Renal pelvis (tissue), 12 donors: Measurements from ENCODE around the gene RNF146. TPM values are rescaled to one million over a fixed set of nuclear protein-coding genes. Genes with fewer than 3 reads are reported as not detected.
"Not testable (repeated sequence)": the region's sequence is repeated elsewhere in the genome, so short reads cannot be mapped to it uniquely, and the experiment has no call there.

Experiments used
- DNase-seq: peaks from one replicate; pipeline ENCODE4 v3.0.0-alpha.2; 2013
- long read RNA-seq, 16 experiments: transcript quantifications; one replicate each; lab custom pipeline, GENCODE V29; 2026
- polyA plus RNA-seq, 3 donors: library from polyadenylated mRNA; unstranded; fragments of 120-200 nt; gene quantifications; one replicate each; pipeline ENCODE4 v1.2.1, GENCODE V29; 2013; ENCODE audit not compliant: insufficient read length in 3 of 3

RNF146 gene, protein sequence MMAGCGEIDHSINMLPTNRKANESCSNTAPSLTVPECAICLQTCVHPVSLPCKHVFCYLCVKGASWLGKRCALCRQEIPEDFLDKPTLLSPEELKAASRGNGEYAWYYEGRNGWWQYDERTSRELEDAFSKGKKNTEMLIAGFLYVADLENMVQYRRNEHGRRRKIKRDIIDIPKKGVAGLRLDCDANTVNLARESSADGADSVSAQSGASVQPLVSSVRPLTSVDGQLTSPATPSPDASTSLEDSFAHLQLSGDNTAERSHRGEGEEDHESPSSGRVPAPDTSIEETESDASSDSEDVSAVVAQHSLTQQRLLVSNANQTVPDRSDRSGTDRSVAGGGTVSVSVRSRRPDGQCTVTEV
- 10 to 100 TPM; 77.5 to 92.9 (median 89.0) TPM for polyA plus RNA-seq
- long read RNA-seq, donor 1, transcript RNF146-213 (3 exons, 2,070 nt), result major isoform, 7 of 61 reads
- long read RNA-seq, donor 1, transcript RNF146-203 (3 exons, 2,369 nt), result minor isoform, 5 of 61 reads
- long read RNA-seq, donor 1, partial matches to known transcripts, result 0 of 61 reads
- long read RNA-seq, donor 1, other reads (novel, unspliced or antisense), result 43 of 61 reads
- long read RNA-seq, donor 2, transcript RNF146-213 (3 exons, 2,070 nt), result major isoform, 13 of 90 reads
- long read RNA-seq, donor 2, partial matches to known transcripts, result 55 of 90 reads
- long read RNA-seq, donor 2, other reads (novel, unspliced or antisense), result 13 of 90 reads
- long read RNA-seq, donor 3, transcript RNF146-203 (3 exons, 2,369 nt), result major isoform, 7 of 23 reads
- long read RNA-seq, donor 3, transcript RNF146-213 (3 exons, 2,070 nt), result minor isoform, 5 of 23 reads
- long read RNA-seq, donor 3, partial matches to known transcripts, result 0 of 23 reads
- long read RNA-seq, donor 3, other reads (novel, unspliced or antisense), result 0 of 23 reads
- long read RNA-seq, donor 4, transcript RNF146-202 (4 exons, 2,267 nt), result minor isoform, 5 of 19 reads
- long read RNA-seq, donor 4, transcript RNF146-203 (3 exons, 2,369 nt), result minor isoform, 5 of 19 reads
- long read RNA-seq, donor 4, transcript RNF146-213 (3 exons, 2,070 nt), result major isoform, 6 of 19 reads
- long read RNA-seq, donor 4, partial matches to known transcripts, result 0 of 19 reads
- long read RNA-seq, donor 4, other reads (novel, unspliced or antisense), result 0 of 19 reads
- long read RNA-seq, donor 5, partial matches to known transcripts, result 0 of 33 reads
- long read RNA-seq, donor 5, other reads (novel, unspliced or antisense), result 18 of 33 reads
- long read RNA-seq, donor 6, transcript RNF146-203 (3 exons, 2,369 nt), result major isoform, 8 of 99 reads
- long read RNA-seq, donor 6, transcript RNF146-213 (3 exons, 2,070 nt), result minor isoform, 6 of 99 reads
- long read RNA-seq, donor 6, partial matches to known transcripts, result 42 of 99 reads
- long read RNA-seq, donor 6, other reads (novel, unspliced or antisense), result 33 of 99 reads
- long read RNA-seq, donor 7, transcript RNF146-213 (3 exons, 2,070 nt), result major isoform, 9 of 32 reads
- long read RNA-seq, donor 7, transcript RNF146-203 (3 exons, 2,369 nt), result minor isoform, 8 of 32 reads
- long read RNA-seq, donor 7, transcript RNF146-204 (4 exons, 884 nt), result minor isoform, 5 of 32 reads
- long read RNA-seq, donor 7, partial matches to known transcripts, result 0 of 32 reads
- long read RNA-seq, donor 7, other reads (novel, unspliced or antisense), result 0 of 32 reads
- long read RNA-seq, donor 8, transcript RNF146-213 (3 exons, 2,070 nt), result major isoform, 6 of 11 reads
- long read RNA-seq, donor 8, partial matches to known transcripts, result 0 of 11 reads
- long read RNA-seq, donor 8, other reads (novel, unspliced or antisense), result 0 of 11 reads
- long read RNA-seq, donor 9, transcript RNF146-203 (3 exons, 2,369 nt), result major isoform, 8 of 46 reads
- long read RNA-seq, donor 9, transcript RNF146-213 (3 exons, 2,070 nt), result minor isoform, 5 of 46 reads
- long read RNA-seq, donor 9, partial matches to known transcripts, result 24 of 46 reads
- long read RNA-seq, donor 9, other reads (novel, unspliced or antisense), result 0 of 46 reads
- long read RNA-seq, donor 10, transcript RNF146-203 (3 exons, 2,369 nt), result minor isoform, 6 of 23 reads
- long read RNA-seq, donor 10, transcript RNF146-213 (3 exons, 2,070 nt), result major isoform, 8 of 23 reads
- long read RNA-seq, donor 10, partial matches to known transcripts, result 5 of 23 reads
- long read RNA-seq, donor 10, other reads (novel, unspliced or antisense), result 0 of 23 reads
- long read RNA-seq, donor 11, transcript RNF146-203 (3 exons, 2,369 nt), result major isoform, 8 of 29 reads
- long read RNA-seq, donor 11, partial matches to known transcripts, result 15 of 29 reads
- long read RNA-seq, donor 11, other reads (novel, unspliced or antisense), result 0 of 29 reads
- long read RNA-seq, donor 12, transcript RNF146-213 (3 exons, 2,070 nt), result major isoform, 14 of 95 reads
- long read RNA-seq, donor 12, transcript RNF146-203 (3 exons, 2,369 nt), result minor isoform, 10 of 95 reads
- long read RNA-seq, donor 12, partial matches to known transcripts, result 30 of 95 reads
- long read RNA-seq, donor 12, other reads (novel, unspliced or antisense), result 35 of 95 reads
- long read RNA-seq, donor 13, transcript RNF146-213 (3 exons, 2,070 nt), result major isoform, 6 of 13 reads
- long read RNA-seq, donor 13, partial matches to known transcripts, result 0 of 13 reads
- long read RNA-seq, donor 13, other reads (novel, unspliced or antisense), result 0 of 13 reads
- long read RNA-seq, donor 14, transcript RNF146-208 (2 exons, 593 nt), result minor isoform, 6 of 78 reads
- long read RNA-seq, donor 14, transcript RNF146-204 (4 exons, 884 nt), result minor isoform, 5 of 78 reads
- long read RNA-seq, donor 14, transcript RNF146-203 (3 exons, 2,369 nt), result minor isoform, 6 of 78 reads
- long read RNA-seq, donor 14, transcript RNF146-213 (3 exons, 2,070 nt), result major isoform, 12 of 78 reads
- long read RNA-seq, donor 14, partial matches to known transcripts, result 28 of 78 reads
- long read RNA-seq, donor 14, other reads (novel, unspliced or antisense), result 16 of 78 reads
- long read RNA-seq, donor 15, partial matches to known transcripts, result 8 of 24 reads
- long read RNA-seq, donor 15, other reads (novel, unspliced or antisense), result 0 of 24 reads
- long read RNA-seq, donor 16, transcript RNF146-203 (3 exons, 2,369 nt), result major isoform, 9 of 31 reads
- long read RNA-seq, donor 16, transcript RNF146-213 (3 exons, 2,070 nt), result major isoform, 9 of 31 reads
- long read RNA-seq, donor 16, partial matches to known transcripts, result 0 of 31 reads
- long read RNA-seq, donor 16, other reads (novel, unspliced or antisense), result 0 of 31 reads

- DNase-seq, result peak; percentile 89
Observed at GRCh38 chr6:127266178-127266891, at the start of gene RNF146. TSS of gene RNF146 (plus strand) at chr6:127266864. CDS start at chr6:127280339, 13,475 bp downstream.

DNA sequence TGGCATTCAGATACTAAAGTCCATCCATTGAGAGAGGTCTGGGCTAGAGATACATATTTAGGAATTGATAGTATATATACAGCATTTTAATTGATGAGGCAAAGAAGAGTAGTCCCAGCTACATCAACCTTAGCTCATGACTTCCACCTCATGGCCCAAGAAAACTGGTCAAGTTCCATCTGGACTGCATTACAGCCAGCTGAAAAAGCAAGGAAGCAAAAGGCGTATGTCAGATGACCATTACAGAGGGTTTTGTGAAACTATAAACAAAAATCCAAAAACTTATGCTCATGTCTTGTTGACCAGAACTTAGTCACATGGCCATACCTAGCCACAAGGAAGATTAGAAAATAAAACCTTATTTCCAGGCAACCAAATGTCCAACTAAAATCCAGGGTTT, 46.8 kb upstream of the RNF146 start:
- no peak for DNase-seq

GRCh38 chr6:127221201-127221600, 45.5 kb upstream of the RNF146 start:
- DNase-seq, result no peak

GRCh38 chr6:127222418-127222817, 44.2 kb upstream of the RNF146 start:
- no peak for DNase-seq

DNA sequence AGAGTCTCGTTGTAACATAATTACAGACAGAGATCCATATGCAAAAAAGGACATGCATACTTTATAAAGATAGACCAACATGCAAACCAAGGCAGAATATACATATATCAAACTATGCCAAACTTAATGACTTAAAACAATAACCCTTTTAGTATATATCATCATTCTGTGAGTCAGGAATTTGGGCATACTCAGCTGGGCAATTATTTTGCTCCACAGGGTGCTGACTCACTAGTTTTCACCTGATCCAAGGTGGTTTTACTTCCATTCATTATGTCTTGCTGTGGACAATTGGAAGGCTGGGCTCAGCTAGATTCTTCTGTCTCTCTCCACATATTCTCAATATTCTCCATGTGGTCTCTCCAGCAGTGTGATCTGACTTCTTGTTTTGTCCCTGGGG, 41.2 kb upstream of the RNF146 start:
- no peak for DNase-seq

DNA sequence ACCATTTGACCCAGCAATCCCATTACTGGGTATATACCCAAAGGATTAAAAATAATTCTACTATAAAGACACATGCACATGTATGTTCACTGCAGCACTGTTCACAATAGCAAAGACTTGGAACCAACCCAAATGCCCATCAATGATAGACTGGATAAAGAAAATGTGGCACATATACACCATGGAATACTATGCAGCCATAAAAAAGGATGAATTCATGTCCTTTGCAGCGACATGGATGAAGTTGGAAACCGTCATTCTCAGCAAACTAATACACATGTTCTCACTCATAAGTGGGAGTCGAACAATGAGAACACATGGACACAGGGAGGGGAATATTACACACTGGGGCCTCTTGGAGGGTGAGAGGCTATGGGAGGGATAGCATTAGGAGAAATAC, 32.8 kb upstream of the RNF146 start:
- DNase-seq, result not testable (repeated sequence)

GRCh38 chr6:127243501-127243900, 23.2 kb upstream of the RNF146 start:
- DNase-seq, result no peak

GRCh38 chr6:127247114-127248096, 19.3 kb upstream of the RNF146 start:
- DNase-seq, result no peak

DNA sequence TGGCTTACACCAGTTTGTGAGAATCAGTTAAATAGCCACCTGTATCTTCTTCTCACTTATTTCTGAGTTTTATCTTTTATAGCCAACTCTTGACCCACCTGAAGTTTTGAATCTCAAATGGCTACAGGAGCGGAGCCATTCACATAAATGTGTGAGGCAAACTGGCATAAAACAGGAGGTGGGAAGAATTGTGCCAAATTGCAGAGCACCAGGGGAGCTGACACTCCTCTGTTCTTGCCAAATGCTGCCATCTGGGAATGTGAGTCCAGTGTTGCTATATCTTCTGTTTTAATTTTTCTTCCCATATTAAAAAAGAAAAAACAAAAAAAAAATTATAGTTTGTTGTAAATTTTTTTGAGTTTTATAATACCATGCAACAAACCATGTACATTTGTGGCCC, 17.0 kb upstream of the RNF146 start:
- DNase-seq, result no peak

GRCh38 chr6:127255286-127255685, 11.4 kb upstream of the RNF146 start:
- no peak for DNase-seq

GRCh38 chr6:127262896-127263295, 3.8 kb upstream of the RNF146 start:
- DNase-seq, result no peak

- DNase-seq, result no peak
Observed at GRCh38 chr6:127263481-127263880, 3.2 kb upstream of the RNF146 start.

- DNase-seq, result peak; percentile 69
Observed at GRCh38 chr6:127266892-127267645, 405 bp downstream of the RNF146 start.
